Caco-2 (cell line): Measurements from ENCODE around the gene C3orf33. TPM values are rescaled to one million over a fixed set of nuclear protein-coding genes. Genes with fewer than 3 reads are reported as not detected.
A peak's percentile ranks its signal among the peaks of the same experiment; 100 is the strongest.

Experiments
- BruUV-seq: library from RNA; stranded (reverse); fragments of 400-500 nt; replicated peaks from 2 replicates; lab custom pipeline; 2021; lab: Mats Ljungman, UMichigan
- CTCF ChIA-PET: fragments of 300-600 bp; sonication (Branson Sonifier 250); formaldehyde crosslinking; loops from one replicate; lab custom pipeline; 2022; ENCODE audit warnings: antibody characterized with exemption; lab: Charles Lee
- POLR2A ChIA-PET: fragments of 300-600 bp; sonication (Branson Sonifier 250); formaldehyde crosslinking; loops from one replicate; lab custom pipeline; 2022; ENCODE audit warnings: antibody characterized with exemption; lab: Charles Lee
- DNase-seq, 2 experiments: peaks; one replicate each; pipeline versions ENCODE4 v3.0.0 to v3.0.0-alpha.2; 2020 to 2022
- H3K27me3 ChIP-seq: replicated peaks from 2 replicates; pipeline ENCODE4 v1.6.0; 2011; ENCODE audit warnings: low read length; ENCODE audit not compliant: control insufficient read depth, insufficient read depth
- H3K36me3 ChIP-seq: 2 replicates; pipeline ENCODE4 v1.5.1; 2011; ENCODE audit warnings: low read length; ENCODE audit not compliant: control insufficient read depth, insufficient read depth
- H3K4me1 ChIP-seq: fragments of 250-450 bp; sonication (Bioruptor Pico); 2 replicates; pipeline ENCODE4 v1.5.1; 2020; ENCODE audit warnings: mild to moderate bottlenecking
- H3K4me3 ChIP-seq: 2 replicates; pipeline ENCODE4 v1.5.1; 2011; ENCODE audit warnings: low read depth, mild to moderate bottlenecking, control low read depth, low read length
- H3K9me3 ChIP-seq: fragments of 250-450 bp; sonication (Bioruptor Pico); 2 replicates; pipeline ENCODE4 v1.5.1; 2020; ENCODE audit warnings: mild to moderate bottlenecking, moderate library complexity
- H3K27ac Mint-ChIP-seq: one replicate; pipeline ENCODE4 v1.8.0; 2022; ENCODE audit warnings: mixed read lengths; ENCODE audit not compliant: unreplicated experiment
- H3K27me3 Mint-ChIP-seq: one replicate; pipeline ENCODE4 v1.8.0; 2022; ENCODE audit warnings: mixed read lengths; ENCODE audit not compliant: insufficient read depth, unreplicated experiment
- H3K36me3 Mint-ChIP-seq: one replicate; pipeline ENCODE4 v1.8.0; 2022; ENCODE audit warnings: mild to moderate bottlenecking, mixed read lengths; ENCODE audit not compliant: insufficient read depth, unreplicated experiment
- H3K4me1 Mint-ChIP-seq: one replicate; pipeline ENCODE4 v1.8.0; 2022; ENCODE audit warnings: low read depth, mixed read lengths; ENCODE audit not compliant: unreplicated experiment
- H3K4me3 Mint-ChIP-seq: one replicate; pipeline ENCODE4 v1.8.0; 2022; ENCODE audit warnings: mild to moderate bottlenecking, moderate library complexity, mixed read lengths; ENCODE audit not compliant: unreplicated experiment
- H3K9me3 Mint-ChIP-seq: one replicate; pipeline ENCODE4 v1.8.0; 2022; ENCODE audit warnings: mixed read lengths; ENCODE audit not compliant: unreplicated experiment
- intact Hi-C: fragments of 100-400 bp; cut with micrococcal nuclease; formaldehyde crosslinking; loops from one replicate; pipeline ENCODE4 v1.10.0; 2022; ENCODE audit not compliant: unreplicated experiment
- total RNA-seq: library from RNA; stranded (reverse); gene quantifications from 2 replicates; pipeline ENCODE4 v1.2.3, GENCODE V29; 2022
- TF ChIP-seq, protein P1 (sequence below), 2 experiments: fragments of 200-600 bp in 1 of 2; IDR thresholded peaks; 1 replicate in 1 of 2; 2 replicates in 1 of 2; pipeline versions ENCODE4 v1.5.1 to v1.8.0; 2011 to 2022; ENCODE audit warnings: antibody characterized with exemption in 1 of 2, control low read depth in 1 of 2, inconsistent platforms in 1 of 2, low read depth in 1 of 2, low read length in 1 of 2, mild to moderate bottlenecking in 1 of 2, moderate library complexity in 1 of 2; ENCODE audit not compliant: insufficient read depth in 1 of 2, severe bottlenecking in 1 of 2, unreplicated experiment in 1 of 2

C3orf33 gene
- total RNA-seq, 1 experiment from 2014 or later = 5.4 TPM

DNA sequence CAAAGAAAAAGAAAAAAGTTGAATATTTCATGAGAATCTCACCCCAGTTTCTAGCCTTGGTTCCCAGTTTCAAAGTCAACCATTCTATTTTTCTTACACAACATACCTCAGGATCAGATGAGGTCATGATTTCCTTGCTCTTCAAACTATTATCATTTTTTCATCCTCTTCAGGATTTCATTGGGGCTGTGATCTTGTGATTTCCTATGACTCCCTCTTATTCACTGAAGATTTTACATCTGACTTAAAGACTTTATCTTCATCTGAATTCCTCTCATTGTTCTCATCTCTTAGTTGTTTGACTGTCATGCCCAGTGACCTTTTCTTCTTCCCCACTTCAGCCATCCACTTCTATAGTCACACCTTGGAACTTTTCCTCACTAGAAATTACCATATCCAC, 3.1 kb upstream of the C3orf33 start:
- no TSS peak for BruUV-seq
- intact Hi-C loops = loop anchor here (5.0 kb wide), 1 partner anchor 173 kb away; no protein-coding TSS in a partner anchor
- H3K27ac Mint-ChIP-seq = no peak overlapping the region

DNA sequence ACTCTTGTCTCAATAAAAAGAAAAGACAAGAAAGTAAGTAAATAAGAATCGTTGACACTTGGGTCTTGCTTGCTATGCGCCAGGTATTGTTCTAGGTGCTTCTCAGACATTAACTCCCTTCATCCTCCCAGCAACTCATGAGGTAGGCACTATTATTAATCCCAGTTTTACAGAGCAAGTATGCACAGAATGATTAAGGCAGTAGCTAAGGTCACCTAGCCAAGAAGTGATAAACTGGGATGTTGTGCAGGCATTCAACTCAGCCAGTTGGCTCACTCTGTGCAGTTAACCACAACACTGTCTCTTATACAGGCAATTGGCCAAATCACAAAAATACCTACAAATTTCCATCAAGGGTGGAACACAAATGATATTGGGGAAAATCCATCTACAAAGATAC, 1.7 kb upstream of the C3orf33 start:
- no peak overlapping the region for H3K27ac Mint-ChIP-seq

More for the DNA sequence above, 3.1 kb upstream of the C3orf33 start:
- Mint-ChIP-seq H3K27me3 (no peaks in the 10 kb centered on the region), H3K4me3 (no peak overlapping the region), H3K36me3 (no peaks in the 10 kb centered on the region), H3K9me3 (no peaks in the 10 kb centered on the region), H3K4me1 (peaks cover 6% of the 10 kb centered on the region)
- DNase-seq = no peak
- 0 out of 2 replicates have a peak, but pooled peaks cover 7% of the 10 kb centered on the region for H3K4me1 ChIP-seq
- no peaks in the 10 kb centered on the region for H3K27me3 ChIP-seq
- TF ChIP-seq, protein P1, sequence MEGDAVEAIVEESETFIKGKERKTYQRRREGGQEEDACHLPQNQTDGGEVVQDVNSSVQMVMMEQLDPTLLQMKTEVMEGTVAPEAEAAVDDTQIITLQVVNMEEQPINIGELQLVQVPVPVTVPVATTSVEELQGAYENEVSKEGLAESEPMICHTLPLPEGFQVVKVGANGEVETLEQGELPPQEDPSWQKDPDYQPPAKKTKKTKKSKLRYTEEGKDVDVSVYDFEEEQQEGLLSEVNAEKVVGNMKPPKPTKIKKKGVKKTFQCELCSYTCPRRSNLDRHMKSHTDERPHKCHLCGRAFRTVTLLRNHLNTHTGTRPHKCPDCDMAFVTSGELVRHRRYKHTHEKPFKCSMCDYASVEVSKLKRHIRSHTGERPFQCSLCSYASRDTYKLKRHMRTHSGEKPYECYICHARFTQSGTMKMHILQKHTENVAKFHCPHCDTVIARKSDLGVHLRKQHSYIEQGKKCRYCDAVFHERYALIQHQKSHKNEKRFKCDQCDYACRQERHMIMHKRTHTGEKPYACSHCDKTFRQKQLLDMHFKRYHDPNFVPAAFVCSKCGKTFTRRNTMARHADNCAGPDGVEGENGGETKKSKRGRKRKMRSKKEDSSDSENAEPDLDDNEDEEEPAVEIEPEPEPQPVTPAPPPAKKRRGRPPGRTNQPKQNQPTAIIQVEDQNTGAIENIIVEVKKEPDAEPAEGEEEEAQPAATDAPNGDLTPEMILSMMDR (IDR thresholded peaks at IDR 0.05; ENCODE audit: insufficient read depth in 1 of 2, low read depth in 1 of 2, low read length in 1 of 2, severe bottlenecking in 1 of 2, unreplicated experiment in 1 of 2) = no peak
- H3K36me3 ChIP-seq = no peaks in the 10 kb centered on the region
- POLR2A ChIA-PET = no interaction called here
- H3K9me3 ChIP-seq = no peaks in the 10 kb centered on the region
- no peak overlapping the region for H3K4me3 ChIP-seq
- CTCF ChIA-PET = no interaction called here

DNA sequence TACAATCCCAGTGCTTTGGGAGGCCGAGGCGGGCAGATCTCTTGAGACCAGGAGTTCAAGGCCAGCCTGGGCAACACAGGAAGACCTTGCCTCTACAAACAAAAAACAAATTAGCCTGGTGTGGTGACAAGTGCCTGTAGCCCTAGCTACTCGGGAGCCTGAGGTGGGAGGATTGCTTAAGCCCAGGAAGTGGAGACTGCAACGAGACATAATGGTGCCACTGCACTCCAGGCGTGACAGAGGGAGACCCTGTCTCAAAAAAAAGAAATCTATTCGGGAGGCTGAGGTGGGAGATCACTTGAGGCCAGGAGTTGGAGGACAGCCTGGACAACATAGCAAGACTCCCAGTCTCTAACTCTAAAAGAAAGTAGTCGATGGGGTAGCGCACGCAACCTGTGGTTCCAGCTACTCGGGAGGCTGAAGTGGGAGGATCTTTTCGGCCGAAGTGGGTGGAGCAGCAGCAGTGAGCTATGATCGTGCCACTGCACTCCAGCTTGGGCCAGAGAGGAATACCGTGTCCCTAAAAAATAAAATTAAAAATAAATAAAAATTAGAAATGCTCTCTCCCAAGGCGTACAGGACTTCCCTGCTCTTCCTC, 775 bp downstream of the C3orf33 start:
- H3K36me3 ChIP-seq = no peaks in the 10 kb centered on the region
- H3K4me3 ChIP-seq = peak overlapping the region; percentile 93
- no peaks in the 10 kb centered on the region for H3K9me3 Mint-ChIP-seq
- ChIA-PET CTCF (interaction anchor here (0.6 to 2.1 kb wide), 22 partner anchors 10 to 392 kb away, joined by 3 to 29 read pairs (median 6); partner anchors contain the start of genes GMPS, PLCH1 and SLC33A1), POLR2A (interaction anchor here (0.6 to 1.7 kb wide), 5 partner anchors 48 to 214 kb away, joined by 3 to 9 read pairs (median 5); partner anchors contain the start of genes GMPS and PLCH1)
- H3K27me3 ChIP-seq = no peaks in the 10 kb centered on the region
- H3K4me3 Mint-ChIP-seq = peak overlapping the region; percentile 87
- H3K4me1 Mint-ChIP-seq = peaks cover 6% of the 10 kb centered on the region
- 0 out of 2 replicates have a peak, but pooled peaks cover 7% of the 10 kb centered on the region for H3K4me1 ChIP-seq
- no TSS peak for BruUV-seq
- no peaks in the 10 kb centered on the region for H3K27me3 Mint-ChIP-seq
- H3K9me3 ChIP-seq = no peaks in the 10 kb centered on the region
- no peak for DNase-seq
- intact Hi-C loops = loop anchor here (2.0 to 5.0 kb wide), 2 partner anchors 57 to 177 kb away; no protein-coding TSS in a partner anchor
- H3K27ac Mint-ChIP-seq = peak overlapping the region; percentile 75
- TF ChIP-seq, protein P1 (IDR thresholded peaks at IDR 0.05; ENCODE audit: insufficient read depth in 1 of 2, low read depth in 1 of 2, low read length in 1 of 2, severe bottlenecking in 1 of 2, unreplicated experiment in 1 of 2) = no peak
- H3K36me3 Mint-ChIP-seq = no peaks in the 10 kb centered on the region

More for the DNA sequence above, 1.7 kb upstream of the C3orf33 start:
- peaks cover 6% of the 10 kb centered on the region for H3K4me1 Mint-ChIP-seq
- no peaks in the 10 kb centered on the region for H3K9me3 Mint-ChIP-seq
- Histone ChIP-seq H3K4me3 (no peak overlapping the region), H3K27me3 (no peaks in the 10 kb centered on the region), H3K36me3 (no peaks in the 10 kb centered on the region), H3K9me3 (no peaks in the 10 kb centered on the region), H3K4me1 (0 out of 2 replicates have a peak, but pooled peaks cover 7% of the 10 kb centered on the region)
- no TSS peak for BruUV-seq
- ChIA-PET CTCF (no interaction called here), POLR2A (no interaction called here)
- no peaks in the 10 kb centered on the region for H3K36me3 Mint-ChIP-seq
- H3K27me3 Mint-ChIP-seq = no peaks in the 10 kb centered on the region
- no peak for DNase-seq
- H3K4me3 Mint-ChIP-seq = no peak overlapping the region
- TF ChIP-seq, protein P1 (IDR thresholded peaks at IDR 0.05; ENCODE audit: insufficient read depth in 1 of 2, low read depth in 1 of 2, low read length in 1 of 2, severe bottlenecking in 1 of 2, unreplicated experiment in 1 of 2) = no peak
- intact Hi-C loops = loop anchor here (5.0 kb wide), 1 partner anchor 174 kb away; no protein-coding TSS in a partner anchor
